Endothelial cell of umbilical vein (primary cell): ENCODE measurements around the gene C9.

Experiments used
- EZH2 ChIP-seq: IDR thresholded peaks from 2 replicates; pipeline ENCODE4 v1.6.1; 2012; ENCODE audit warnings: borderline replicate concordance, low read depth, mild to moderate bottlenecking, moderate library complexity, low read length, inconsistent platforms; ENCODE audit not compliant: severe bottlenecking
- FOS ChIP-seq: IDR thresholded peaks from 2 replicates; pipeline ENCODE4 v1.6.1; 2011; ENCODE audit warnings: mild to moderate bottlenecking, low read length, moderate library complexity, borderline replicate concordance; ENCODE audit not compliant: insufficient read depth
- GATA2 ChIP-seq: IDR thresholded peaks from 2 replicates; pipeline ENCODE4 v1.7.0; 2011; ENCODE audit warnings: low read depth, mild to moderate bottlenecking, moderate library complexity, mixed read lengths, low read length; ENCODE audit not compliant: insufficient read length, insufficient read depth
- POLR2AphosphoS5 ChIP-seq: IDR thresholded peaks from 2 replicates; pipeline ENCODE4 v1.6.1; 2012; ENCODE audit warnings: low read depth, mild to moderate bottlenecking, control low read depth, low read length, moderate library complexity; ENCODE audit not compliant: insufficient read depth
- TF ChIP-seq, protein P1 (sequence below), 2 donors: IDR thresholded peaks; 1 replicate in 1 of 2; 2 replicates in 1 of 2; pipeline ENCODE4 v1.5.1; 2011; ENCODE audit warnings: low read length in 2 of 2, mild to moderate bottlenecking in 2 of 2, moderate library complexity in 2 of 2, control low read depth in 1 of 2, inconsistent platforms in 1 of 2, low read depth in 1 of 2; ENCODE audit not compliant: insufficient read depth in 1 of 2; ENCODE audit errors: extremely low read depth in 1 of 2

DNA sequence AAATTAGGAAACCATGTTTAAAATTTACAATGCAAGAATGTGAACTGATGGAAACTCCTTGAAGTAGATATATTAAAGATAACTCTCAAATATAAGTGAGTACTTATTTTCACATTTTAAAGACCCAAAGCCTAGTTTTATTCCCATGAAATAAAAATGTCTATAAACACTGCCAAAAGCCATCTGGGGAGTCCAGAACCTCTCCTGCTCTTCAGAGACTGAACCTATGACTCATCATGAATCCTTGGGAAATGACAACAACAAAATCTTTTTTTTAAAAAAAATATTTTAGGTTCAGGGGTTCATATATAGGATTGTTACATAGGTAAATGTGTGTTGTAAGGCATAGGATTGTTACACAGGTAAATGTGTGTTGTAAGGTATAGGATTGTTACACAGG is 111.1 kb downstream of the C9 start:
- TF ChIP-seq, protein P1, sequence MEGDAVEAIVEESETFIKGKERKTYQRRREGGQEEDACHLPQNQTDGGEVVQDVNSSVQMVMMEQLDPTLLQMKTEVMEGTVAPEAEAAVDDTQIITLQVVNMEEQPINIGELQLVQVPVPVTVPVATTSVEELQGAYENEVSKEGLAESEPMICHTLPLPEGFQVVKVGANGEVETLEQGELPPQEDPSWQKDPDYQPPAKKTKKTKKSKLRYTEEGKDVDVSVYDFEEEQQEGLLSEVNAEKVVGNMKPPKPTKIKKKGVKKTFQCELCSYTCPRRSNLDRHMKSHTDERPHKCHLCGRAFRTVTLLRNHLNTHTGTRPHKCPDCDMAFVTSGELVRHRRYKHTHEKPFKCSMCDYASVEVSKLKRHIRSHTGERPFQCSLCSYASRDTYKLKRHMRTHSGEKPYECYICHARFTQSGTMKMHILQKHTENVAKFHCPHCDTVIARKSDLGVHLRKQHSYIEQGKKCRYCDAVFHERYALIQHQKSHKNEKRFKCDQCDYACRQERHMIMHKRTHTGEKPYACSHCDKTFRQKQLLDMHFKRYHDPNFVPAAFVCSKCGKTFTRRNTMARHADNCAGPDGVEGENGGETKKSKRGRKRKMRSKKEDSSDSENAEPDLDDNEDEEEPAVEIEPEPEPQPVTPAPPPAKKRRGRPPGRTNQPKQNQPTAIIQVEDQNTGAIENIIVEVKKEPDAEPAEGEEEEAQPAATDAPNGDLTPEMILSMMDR (IDR thresholded peaks at IDR 0.05; ENCODE audit: extremely low read depth in 1 of 2, insufficient read depth in 1 of 2, low read depth in 1 of 2, low read length in 2 of 2): no peak
- TF ChIP-seq EZH2 (no peak), POLR2AphosphoS5 (no peak), FOS (peak; percentile 30), GATA2 (no peak)
